Keratinocyte (primary cell): ENCODE data around the gene ARHGDIB.

Experiments
- EZH2 ChIP-seq: IDR thresholded peaks from one replicate; pipeline ENCODE4 v1.6.1; 2012; ENCODE audit warnings: inconsistent platforms, mild to moderate bottlenecking, low read length, moderate library complexity
- TF ChIP-seq, protein P1 (sequence below), 3 experiments: IDR thresholded peaks in 1 of 3; conservative IDR thresholded peaks in 1 of 3; optimal IDR thresholded peaks in 1 of 3; 2 replicates in 2 of 3; 3 replicates in 1 of 3; pipeline versions ENCODE3 to v1.5.1; 2011; ENCODE audit warnings: low read length in 3 of 3, mild to moderate bottlenecking in 3 of 3, moderate library complexity in 2 of 3, control low read depth in 1 of 3, inconsistent platforms in 1 of 3; ENCODE audit not compliant: insufficient read depth in 2 of 3; ENCODE audit errors: extremely low read depth in 1 of 3

DNA sequence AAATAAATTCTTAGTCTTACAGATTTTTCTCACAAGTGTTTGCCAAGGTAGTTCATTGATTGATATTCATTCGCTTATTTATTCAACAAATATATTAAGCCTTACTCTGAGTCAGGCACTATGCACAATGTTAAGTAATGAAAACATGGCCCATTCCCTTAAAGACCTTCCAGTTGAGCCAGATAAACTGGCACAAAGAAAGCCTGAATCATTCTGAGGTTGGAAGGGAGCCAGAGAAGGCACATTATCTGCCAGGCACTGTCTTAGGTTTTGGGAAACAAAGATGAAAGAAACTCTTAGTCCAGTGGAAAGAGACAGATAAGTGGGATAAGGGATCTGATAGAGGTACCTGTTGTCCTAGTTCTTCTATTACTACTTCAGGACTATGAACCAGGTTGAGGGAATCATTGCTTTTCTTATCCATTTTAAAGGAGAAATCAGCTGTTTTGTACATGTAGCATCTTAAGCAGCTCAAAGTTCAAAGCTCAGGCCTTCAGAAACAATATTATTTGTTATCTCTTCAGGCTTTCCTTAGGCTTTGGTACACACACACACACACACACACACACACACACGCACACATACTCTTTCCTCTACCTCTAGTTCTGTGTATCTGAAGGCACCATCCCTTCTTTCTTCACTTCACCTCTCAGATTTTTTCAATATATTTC is 38.4 kb upstream of the ARHGDIB start:
- TF ChIP-seq, protein P1, sequence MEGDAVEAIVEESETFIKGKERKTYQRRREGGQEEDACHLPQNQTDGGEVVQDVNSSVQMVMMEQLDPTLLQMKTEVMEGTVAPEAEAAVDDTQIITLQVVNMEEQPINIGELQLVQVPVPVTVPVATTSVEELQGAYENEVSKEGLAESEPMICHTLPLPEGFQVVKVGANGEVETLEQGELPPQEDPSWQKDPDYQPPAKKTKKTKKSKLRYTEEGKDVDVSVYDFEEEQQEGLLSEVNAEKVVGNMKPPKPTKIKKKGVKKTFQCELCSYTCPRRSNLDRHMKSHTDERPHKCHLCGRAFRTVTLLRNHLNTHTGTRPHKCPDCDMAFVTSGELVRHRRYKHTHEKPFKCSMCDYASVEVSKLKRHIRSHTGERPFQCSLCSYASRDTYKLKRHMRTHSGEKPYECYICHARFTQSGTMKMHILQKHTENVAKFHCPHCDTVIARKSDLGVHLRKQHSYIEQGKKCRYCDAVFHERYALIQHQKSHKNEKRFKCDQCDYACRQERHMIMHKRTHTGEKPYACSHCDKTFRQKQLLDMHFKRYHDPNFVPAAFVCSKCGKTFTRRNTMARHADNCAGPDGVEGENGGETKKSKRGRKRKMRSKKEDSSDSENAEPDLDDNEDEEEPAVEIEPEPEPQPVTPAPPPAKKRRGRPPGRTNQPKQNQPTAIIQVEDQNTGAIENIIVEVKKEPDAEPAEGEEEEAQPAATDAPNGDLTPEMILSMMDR (optimal IDR thresholded peaks at IDR 0.05 in 1 of 3, IDR thresholded peaks at IDR 0.05 in 1 of 3, conservative IDR thresholded peaks at IDR 0.05 in 1 of 3; ENCODE audit: extremely low read depth in 1 of 3, insufficient read depth in 2 of 3, low read length in 3 of 3): no peak
- no peak for TF ChIP-seq EZH2
